HG03460 (cell line): ENCODE measurements around the gene GSG1L.

Experiments
- ATAC-seq: cut with Tn5 transposase; IDR thresholded peaks from one replicate; pipeline ENCODE4 v1.9.1; 2021; ENCODE audit not compliant: unreplicated experiment

GSG1L gene

DNA sequence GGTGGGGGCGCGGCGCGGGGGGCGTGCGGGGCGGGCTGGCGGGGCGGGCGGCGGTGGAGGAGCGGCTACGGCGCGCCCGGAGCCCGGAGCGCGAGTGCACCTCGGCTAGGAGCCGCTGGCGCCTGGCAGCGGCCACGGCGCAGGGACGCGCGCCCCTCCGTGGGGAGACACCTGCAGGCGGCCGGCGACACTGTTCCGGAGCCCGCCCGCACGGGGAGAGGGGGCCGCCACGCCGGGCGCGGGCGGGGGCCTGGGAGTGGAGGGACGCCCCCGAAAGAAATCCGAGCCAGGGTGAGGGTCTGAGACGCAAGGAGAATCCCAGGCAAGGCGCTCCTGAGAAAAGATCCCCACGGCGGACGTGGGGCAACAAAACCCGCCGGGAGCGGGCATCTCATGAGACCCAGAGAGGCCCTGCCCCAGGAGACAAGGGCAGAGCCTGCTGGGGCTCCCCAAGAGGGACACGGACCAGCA, at the start of gene GSG1L:
TSS of gene GSG1L (minus strand) at position 124 of the 471 bp plus-strand sequence. CDS start 290 bp downstream, outside the sequence.
- no peak for ATAC-seq

DNA sequence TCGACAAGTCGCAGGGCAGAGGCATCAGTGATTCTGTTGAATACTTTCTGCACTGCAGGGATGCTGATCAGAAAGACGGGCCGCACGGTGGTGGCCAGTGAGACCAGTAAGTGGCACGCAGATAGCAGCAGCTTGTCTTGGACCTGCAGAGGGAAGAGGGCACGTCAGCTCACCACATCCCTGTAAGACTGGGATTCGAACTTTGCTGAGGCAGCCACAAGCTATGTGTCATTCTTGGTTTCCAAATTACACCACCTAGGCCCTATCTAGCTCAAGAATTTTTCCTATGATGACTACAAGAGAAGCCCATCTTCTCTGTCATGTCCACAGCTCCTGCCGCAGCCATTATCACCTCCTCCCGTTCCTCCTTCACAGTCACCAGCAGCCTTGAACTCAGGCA, 49.4 kb upstream of the GSG1L start:
- no peak for ATAC-seq

DNA sequence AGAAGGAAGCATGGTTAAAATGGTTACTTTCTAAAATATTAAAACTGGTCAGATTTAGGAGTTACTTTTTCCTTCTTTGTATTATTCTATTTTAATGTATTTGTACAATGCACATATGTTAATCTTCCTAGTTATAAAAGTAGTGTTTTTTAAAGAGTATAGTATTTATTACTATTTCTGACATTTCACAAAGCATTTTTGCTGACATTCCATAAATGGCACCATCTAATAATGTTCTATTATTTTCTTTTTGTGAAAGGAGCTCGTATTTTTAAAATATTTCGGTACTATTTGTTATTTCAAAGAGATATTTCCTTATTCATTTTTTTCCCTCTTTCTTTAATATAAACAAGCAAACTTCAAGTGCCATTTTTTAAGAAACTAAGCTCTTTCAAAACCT, 47.5 kb upstream of the GSG1L start:
- ATAC-seq = no peak

DNA sequence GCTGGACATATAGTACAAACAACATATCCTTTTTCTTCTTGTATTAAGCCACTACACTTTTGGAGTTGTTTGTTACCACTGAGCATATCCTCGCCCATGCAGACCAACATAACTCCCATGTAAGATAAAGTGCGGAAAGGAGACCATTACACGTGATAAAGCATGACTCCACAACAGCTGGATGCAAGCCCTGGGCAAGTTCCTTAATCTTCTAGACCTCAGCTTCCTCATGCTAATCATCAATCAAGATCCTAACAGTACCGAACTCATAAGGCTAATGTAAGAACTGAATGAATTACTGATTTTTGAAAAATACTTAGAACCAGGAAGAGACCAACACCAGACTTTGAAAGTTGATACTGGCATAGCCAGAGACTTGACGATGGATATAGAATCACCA, 47.0 kb upstream of the GSG1L start:
- no peak for ATAC-seq

DNA sequence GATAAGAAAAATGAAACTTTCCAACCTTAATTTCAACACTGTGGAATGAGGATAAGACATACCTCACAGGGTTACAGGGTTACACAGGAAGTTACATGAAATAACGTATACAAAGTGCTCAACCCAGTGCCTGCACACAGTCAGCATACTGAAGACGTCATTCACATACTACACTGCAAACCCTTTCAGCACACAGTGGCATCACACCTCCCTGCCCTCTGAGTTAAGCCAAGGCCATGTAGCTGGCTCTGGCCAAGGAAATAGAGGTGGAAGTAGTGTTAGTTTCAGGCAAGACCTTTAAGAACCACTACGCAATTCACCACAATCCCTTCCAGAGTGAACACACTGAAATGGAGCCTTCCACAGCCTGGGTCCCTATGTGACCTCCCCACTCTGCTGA, 46.6 kb upstream of the GSG1L start:
- no peak for ATAC-seq

DNA sequence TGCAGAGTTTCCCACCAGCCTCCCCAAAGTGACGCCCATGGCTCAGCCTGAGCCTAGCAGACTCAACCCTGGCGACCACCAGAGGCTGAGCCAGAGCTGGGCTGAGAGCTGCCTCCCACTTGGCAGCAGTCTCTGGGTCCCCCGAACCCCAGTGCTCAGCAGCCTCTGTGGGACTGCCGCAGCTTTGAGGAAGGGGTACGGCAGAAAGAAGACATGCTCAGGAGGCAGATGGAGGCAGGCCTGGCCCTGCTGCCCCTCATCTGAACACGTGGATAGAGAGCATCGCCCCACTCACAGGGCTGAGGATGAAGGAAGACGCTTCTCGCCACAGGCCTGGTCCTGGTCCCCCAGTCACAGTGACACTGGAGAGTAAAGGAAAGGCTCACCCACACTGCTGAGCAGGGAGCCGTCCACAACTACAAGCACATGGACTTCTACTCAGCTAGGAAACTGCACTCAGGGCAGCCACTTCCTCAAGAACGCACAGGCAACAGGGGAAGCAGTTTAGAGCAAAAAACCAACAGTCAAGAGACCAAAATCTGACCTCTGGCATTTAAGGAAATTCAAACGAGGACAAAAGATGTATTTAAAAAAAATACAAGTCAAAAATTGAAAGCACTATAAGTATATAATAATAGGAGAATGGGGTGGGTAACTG, 45.2 kb upstream of the GSG1L start:
- no peak for ATAC-seq

DNA sequence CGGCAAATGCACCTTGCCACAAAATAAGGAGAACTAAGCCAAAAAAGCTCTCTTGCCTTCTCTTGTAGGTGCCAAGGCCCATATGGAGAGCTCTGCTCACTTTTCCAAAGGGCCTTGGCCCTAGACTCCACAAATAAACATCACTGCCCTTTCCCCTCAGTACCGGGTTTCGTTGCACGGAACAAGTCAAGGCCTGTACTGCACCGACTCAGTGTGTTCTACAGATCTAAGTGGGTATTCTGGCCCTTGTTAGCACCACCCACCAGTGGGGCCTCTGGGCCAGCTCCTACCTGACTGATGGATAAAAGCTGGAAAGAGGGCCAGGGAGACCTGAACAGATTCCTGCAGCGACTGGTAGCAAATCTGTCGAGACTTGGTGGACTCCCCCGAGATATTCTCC, 43.7 kb upstream of the GSG1L start:
- ATAC-seq = no peak

DNA sequence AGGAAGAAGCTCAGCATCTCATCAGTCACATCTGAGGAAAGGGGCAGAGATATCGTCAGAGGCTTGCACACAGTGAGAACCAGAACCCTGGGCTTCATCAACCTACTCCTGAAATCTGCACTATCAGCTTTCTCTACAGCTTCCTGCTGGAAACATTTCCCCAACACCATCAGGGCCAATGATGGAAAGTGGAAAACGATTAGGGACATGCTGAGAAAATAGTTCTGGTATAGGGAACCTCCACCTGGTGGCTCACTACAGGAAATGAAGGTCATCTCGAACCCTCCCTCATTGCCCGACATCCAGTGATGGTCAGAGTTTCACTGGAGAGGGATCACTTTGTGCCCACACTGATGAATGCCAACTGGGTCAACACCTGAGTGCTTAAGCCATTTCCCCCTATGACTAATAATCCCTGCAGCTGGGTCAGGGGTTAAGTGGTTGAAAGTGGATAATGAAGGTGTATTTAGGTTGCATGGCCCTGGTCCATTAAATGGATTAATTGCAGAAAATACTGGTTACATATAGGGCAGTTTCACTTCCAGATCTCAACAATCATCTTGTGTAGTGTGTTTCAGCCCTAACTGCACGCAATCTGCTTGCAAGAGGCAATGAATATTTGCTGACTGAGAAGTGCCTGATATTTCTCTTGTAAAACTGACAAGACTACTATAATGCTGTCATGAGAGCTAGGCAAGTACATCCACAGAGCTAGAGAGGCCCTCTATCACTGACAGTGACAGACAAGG, 43.1 kb upstream of the GSG1L start:
- ATAC-seq = no peak

DNA sequence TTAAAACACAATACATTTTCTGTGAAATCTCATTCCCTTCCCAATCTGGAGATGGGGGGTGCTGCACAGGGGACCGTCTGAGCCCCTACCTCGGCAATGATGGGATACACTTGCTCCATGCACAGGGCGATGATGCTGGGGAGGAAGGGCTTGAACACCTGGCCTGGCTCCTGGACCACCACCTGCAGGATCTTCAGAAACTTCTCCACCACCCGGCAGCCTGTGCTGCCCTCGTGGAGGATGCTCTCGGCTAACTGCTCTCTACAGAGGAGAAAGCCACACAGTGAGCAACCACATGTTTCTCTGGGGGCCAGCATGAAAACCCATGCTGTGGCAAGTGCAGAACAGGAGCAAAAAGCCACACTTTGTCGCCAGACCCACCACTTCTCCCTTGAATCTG, 42.4 kb upstream of the GSG1L start:
- no peak for ATAC-seq

DNA sequence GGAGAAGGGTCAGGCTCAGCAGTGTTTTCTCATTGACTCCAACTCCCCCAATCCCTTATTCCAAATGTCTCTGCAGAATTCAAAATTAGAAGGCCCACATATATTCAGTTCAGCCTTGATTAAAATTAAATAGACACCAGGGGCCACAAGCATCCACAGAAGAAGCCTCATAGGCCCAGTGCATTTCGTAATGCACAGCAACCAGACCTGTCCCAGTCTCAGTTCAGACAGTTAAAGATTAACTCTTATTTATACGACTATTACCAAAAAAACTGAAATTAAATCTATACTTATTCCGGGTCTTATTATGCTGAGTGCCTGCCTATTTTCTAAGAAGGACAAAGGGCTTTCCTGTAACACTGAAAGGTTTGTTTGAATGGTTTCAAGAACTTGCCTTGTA, 41.8 kb upstream of the GSG1L start:
- no peak for ATAC-seq

DNA sequence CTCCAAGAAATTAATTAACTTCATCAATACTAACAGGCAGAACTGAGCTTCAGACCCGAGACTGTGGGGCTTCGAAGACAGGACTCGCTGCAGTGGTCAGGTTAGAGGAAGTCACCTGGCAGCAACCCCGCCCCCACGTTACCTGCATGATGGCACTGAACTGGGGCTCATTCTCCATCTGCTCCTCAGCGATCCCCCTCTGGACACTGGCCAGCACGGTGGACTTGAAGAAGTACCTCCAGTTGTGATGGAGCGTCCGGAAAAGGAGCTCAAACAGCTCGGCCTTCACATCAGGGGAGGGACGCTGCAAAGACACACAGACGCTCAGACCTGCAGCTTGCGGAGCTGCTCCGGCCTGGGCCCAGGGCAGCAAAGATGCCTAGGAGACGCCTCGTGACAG, 40.9 kb upstream of the GSG1L start:
- no peak for ATAC-seq

DNA sequence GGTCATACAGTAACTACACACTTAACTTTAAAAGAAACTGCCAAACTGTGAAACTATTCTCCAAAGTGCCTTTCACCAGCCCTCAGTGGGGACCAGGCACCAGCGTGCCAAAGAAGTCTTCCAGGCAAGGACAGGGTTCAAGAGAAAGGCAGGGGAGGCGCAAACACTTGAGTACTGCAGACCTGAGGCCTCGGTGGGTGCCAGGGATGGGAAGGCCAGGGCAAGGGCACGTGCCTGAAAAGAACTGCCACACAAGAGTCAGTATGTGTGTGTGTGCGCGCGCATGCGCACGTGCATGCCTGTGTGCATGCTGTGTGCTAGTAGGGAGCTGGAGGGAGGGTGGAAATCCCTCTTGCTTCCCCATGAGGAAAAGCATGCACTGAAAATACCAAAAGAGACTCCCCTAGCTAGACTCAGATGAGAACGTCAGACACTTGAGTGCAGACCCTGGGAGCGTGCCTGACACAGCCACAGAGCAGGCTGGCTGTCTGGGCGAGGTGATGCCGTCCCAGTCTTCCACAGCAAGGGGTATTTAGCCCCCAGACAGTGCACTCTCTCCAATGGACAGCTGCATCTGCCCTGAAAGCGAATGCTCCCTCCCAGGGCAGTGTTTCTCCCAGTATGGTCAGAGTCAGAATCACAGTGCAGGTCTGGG, 40.1 kb upstream of the GSG1L start:
- ATAC-seq = no peak

DNA sequence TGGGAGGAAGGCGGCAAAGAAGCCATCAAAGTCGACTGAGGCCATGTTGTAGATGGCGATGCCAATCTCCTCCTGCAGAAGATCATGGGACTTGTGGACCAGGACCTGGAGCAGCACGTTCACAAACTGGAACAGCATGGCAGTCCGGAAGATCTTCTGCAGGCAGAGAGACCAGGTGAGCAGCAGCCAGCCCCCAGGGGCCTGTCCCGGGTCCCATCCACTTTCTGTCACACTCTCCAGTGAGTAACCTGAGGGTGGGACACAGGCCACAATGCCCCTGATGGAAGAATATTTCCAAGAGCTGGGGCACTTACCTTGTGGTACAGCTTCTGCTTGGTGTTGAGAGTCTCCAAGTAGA, 38.0 kb upstream of the GSG1L start:
- no peak for ATAC-seq

DNA sequence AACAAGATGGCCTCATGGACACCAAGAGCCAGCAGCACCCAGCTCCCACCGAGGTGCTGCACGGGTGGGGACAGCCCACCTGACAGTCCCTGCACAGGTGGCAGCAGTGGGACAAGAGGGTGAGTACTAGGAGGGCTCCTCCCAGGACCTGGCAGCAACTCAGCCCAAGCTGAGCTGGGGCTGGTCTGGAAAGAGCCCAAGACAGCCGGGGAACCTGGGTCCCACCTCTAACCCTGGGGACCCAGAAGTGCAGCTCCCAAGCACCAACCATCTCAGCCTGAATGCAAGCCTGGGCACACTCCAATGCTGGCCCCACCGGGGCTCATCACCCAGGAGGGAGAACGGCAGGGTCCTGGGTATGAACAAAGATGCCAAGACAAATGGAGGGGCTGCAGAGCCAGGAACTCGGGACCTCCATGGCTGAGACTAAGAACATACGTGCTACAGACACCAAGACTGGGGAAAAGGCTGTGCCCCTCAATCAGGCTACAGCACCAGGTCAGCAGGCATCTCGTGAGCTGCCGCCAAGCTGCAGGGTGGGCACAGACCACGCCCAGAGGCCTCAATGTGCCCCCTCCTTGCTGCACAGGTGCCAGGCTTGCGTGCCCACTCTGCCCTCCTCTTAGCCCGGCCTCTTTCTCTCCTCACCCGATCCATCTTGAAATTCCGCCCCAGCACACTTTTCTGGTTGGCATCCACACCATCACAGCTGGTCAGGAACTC, 37.5 kb upstream of the GSG1L start:
- ATAC-seq = no peak

DNA sequence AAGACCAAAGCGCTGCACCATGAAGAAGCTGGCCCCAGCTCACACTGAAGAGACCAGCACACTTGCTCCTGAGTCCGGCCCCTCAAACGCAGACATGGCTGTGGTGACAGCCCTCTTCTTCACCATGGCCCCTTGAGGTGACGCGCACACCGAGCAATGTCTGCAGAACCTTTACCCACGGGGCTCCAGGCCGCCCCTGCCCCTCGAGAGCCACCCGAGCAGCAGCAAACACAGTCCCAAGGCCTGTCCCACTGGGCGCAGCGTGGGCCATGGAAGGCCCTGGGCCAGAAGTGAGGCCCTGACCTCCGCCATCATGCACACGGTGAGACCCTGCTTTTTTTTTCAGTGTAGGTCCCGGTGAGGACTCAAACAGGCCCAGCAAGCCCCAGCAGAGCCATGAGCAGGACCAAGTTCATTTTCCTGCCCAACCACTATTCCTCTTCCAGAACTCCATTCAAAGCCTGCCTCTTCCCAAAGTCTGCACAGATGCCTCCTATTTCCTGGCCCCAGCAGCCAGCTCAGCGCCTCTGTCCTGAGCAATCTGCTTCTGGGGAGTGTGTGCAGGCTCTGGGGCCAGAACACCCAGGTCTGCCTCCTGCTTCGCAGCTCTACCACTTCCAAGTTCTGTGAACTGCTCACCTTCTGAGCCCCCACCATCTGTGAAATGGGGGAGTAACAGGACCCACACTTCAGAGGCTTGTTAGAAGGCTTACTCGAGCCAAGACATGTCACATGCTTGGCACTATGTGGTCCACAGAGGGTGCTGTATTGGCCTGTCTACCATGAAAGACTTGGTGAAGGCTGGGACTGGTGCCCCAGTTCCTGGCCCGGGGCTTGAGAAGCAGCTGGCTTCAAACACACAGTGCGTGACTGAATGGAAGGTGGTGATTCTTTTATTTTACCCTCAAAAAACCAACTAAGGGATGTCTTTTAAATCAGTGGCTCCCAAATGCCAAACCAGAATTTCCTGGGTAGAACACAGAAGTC, 35.7 kb upstream of the GSG1L start:
- no peak for ATAC-seq

DNA sequence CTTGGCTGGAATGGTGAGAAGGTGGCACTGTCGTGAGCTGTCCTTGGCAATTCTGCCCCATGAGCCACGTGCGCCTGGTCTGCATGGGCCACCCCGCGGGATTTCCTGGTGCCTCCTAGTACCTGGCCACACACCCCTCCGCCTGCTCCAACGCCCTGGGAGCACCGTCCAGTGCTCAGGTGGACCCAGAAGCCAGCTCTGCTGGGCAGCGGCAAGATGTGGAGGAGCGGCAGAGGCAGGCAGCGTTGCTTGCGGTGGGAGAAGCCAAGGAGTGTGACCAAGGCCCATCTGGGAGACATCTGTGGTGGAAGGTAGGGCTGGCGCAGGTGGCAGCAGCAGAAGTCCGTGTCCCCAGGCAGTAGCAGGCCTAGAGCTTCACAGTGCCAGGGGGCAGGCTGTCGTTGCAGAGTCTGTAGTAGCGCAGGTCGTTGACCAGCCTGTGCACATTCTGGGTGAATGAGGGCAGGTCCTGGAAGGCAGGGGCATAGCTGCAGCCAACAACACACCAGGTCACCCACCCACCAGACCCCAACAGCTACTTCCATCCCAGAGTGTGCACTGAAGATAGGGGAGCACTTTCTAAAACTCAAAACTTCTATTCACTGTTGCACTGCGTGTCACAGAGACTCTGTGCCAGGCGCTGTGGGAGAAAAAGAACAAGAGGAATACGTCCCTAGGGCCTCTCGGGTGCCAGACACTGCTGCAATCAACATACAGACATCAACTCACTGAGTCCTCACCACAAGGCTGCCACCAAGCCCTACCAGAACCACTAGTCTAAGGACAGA, 34.9 kb upstream of the GSG1L start:
- no peak for ATAC-seq

DNA sequence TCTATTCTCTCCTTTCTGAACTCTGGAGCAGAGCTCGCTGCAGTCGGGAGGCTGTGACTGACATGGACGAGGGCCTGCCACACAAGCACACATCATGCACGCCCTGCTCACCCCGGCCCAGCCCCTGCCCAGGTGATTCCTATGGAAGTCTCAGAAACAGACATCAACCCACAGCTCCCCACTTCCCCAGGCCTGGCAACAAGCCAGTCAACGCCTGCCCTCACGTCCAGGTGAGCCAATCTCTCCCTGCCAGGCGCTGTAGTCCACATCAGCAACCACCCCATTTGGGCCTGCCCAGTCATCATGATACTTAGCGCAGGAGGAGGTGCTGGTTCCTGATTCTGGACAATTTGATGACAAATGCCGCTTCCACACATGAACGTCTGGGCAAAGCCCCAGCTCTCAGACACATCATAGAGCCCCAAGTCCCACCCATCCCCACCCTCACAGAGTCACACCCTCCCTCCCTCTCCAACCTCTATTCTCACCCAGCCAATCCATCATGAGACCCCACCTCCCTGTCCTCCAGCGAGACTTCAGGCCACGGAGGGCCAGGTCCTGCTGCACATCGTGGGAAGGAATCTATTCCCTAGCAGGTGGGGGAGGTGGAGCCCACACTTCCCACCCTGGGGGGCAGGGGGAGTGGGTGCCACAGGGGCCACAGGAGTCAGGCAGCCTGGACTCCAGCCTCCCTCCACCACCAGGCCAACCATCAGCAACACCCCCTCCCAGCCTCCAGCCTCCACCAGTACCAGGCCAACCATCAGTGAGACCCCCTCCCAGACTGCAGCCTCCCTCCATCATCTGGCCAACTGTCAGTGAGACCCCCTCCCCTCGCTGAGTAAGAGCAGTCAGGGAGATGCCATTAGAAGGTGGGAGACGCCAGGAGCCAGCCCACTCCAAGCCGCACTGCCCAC, 33.7 kb upstream of the GSG1L start:
- ATAC-seq = no peak

DNA sequence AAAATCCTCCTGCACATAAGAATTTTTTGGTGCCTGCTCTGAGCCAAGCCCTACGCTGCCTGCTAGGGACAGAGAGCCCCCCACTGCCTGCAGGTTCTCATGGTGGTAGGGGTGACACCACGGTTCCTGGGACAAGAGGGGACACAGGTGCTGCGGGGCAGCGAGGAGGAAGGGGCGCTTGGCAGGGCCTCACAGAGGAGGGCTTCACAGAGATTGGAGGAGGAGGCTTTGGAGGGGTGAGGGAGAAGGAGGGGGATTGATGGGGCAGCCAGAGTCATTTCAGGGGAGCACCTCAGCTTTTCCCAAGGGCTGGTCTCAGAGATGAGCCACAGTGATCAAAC, 29.8 kb upstream of the GSG1L start:
- no peak for ATAC-seq
